Activated CD8-positive, alpha-beta T cell treated with anti-CD3 and anti-CD28 coated beads for 36 hours (primary cell): ENCODE results near the gene BBLN. TPM values are rescaled to one million over a fixed set of nuclear protein-coding genes. Genes with fewer than 3 reads are reported as not detected.

ENCODE experiments used
- ATAC-seq: fragments of 200-7000 bp; cut with Tn5 transposase; one replicate; pipeline ENCODE4 v1.10.0; 2021; ENCODE audit warnings: mild to moderate bottlenecking, moderate library complexity
- CTCF ChIA-PET: fragments of 350-600 bp; sonication (Branson Sonifier 250); formaldehyde crosslinking; loops from one replicate; lab custom pipeline; 2021; ENCODE audit warnings: antibody characterized with exemption; lab: Charles Lee
- POLR2A ChIA-PET: fragments of 350-600 bp; sonication (Branson Sonifier 250); formaldehyde crosslinking; loops from one replicate; lab custom pipeline; 2021; ENCODE audit warnings: antibody characterized with exemption; lab: Charles Lee
- DNase-seq: peaks from one replicate; pipeline ENCODE4 v3.0.0-alpha.2; 2020
- H3K27ac Mint-ChIP-seq: one replicate; pipeline ENCODE4 v1.8.0; 2021; ENCODE audit warnings: mild to moderate bottlenecking, mixed read lengths
- H3K27me3 Mint-ChIP-seq: one replicate; pipeline ENCODE4 v1.8.0; 2021; ENCODE audit warnings: mixed read lengths
- H3K36me3 Mint-ChIP-seq: one replicate; pipeline ENCODE4 v1.8.0; 2021; ENCODE audit warnings: low read depth, mixed read lengths
- H3K4me1 Mint-ChIP-seq: one replicate; pipeline ENCODE4 v1.8.0; 2021; ENCODE audit warnings: low read depth, mixed read lengths
- H3K4me3 Mint-ChIP-seq: one replicate; pipeline ENCODE4 v1.8.0; 2021; ENCODE audit warnings: mild to moderate bottlenecking, moderate library complexity, mixed read lengths
- H3K9me3 Mint-ChIP-seq: one replicate; pipeline ENCODE4 v1.8.0; 2021; ENCODE audit warnings: mixed read lengths
- CTCF ChIP-seq: fragments of 200-600 bp; IDR thresholded peaks from one replicate; pipeline ENCODE4 v1.8.0; 2022; ENCODE audit warnings: antibody characterized with exemption, mild to moderate bottlenecking
- intact Hi-C: fragments of 100-400 bp; cut with micrococcal nuclease; formaldehyde crosslinking; loops from one replicate; pipeline ENCODE4 v1.10.0; 2022
- total RNA-seq, 2 experiments: library from RNA; stranded (reverse); gene quantifications; one replicate each; pipeline ENCODE4 v1.2.3, GENCODE V29; 2021

The BBLN gene
- total RNA-seq, 2 experiments from 2014 or later = 127 to 132 TPM

GRCh38 chr9:128204858-128205257, 44.8 kb downstream of the BBLN start:
- intact Hi-C loops = no loop called here
- H3K27me3 Mint-ChIP-seq = peaks cover 9% of the 10 kb centered on the region
- POLR2A ChIA-PET = interaction anchor here (1.9 kb wide), 1 partner anchor 14 kb away, joined by 8 read pairs; the partner anchor contains the start of gene CIZ1
- H3K9me3 Mint-ChIP-seq = no peaks in the 10 kb centered on the region
- peaks cover 18% of the 10 kb centered on the region for H3K4me1 Mint-ChIP-seq
- TF ChIP-seq CTCF = no peak
- no peak overlapping the region for H3K4me3 Mint-ChIP-seq
- ATAC-seq (no peak), DNase-seq (no peak)
- H3K36me3 Mint-ChIP-seq = no peaks in the 10 kb centered on the region
- no peak overlapping the region for H3K27ac Mint-ChIP-seq
- CTCF ChIA-PET = interaction anchor here (1.4 kb wide), 1 partner anchor 14 kb away, joined by 3 read pairs; no protein-coding TSS in a partner anchor

- no peaks in the 10 kb centered on the region for H3K9me3 Mint-ChIP-seq
- peaks cover 9% of the 10 kb centered on the region for H3K27me3 Mint-ChIP-seq
- ATAC-seq = no peak
- H3K36me3 Mint-ChIP-seq = no peaks in the 10 kb centered on the region
- ChIA-PET POLR2A (no interaction called here), CTCF (interaction anchor here (1.4 kb wide), 1 partner anchor 13 kb away, joined by 3 read pairs; no protein-coding TSS in a partner anchor)
- intact Hi-C loops = no loop called here
- no peak overlapping the region for H3K4me3 Mint-ChIP-seq
- TF ChIP-seq CTCF = no peak
- peaks cover 18% of the 10 kb centered on the region for H3K4me1 Mint-ChIP-seq
- no peak for DNase-seq
- H3K27ac Mint-ChIP-seq = no peak overlapping the region
Observed at GRCh38 chr9:128205296-128205944, 45.4 kb downstream of the BBLN start.

- ATAC-seq (no peak), DNase-seq (no peak)
- no peak for TF ChIP-seq CTCF
- no peaks in the 10 kb centered on the region for H3K9me3 Mint-ChIP-seq
- ChIA-PET POLR2A (interaction anchor here (1.0 to 1.7 kb wide), 4 partner anchors 9 to 135 kb away, joined by 3 to 4 read pairs (median 4); no protein-coding TSS in a partner anchor), CTCF (interaction anchor here (0.9 to 1.3 kb wide), 3 partner anchors 16 to 135 kb away, joined by 3 to 4 read pairs (median 4); partner anchors contain the start of gene CIZ1)
- no peak overlapping the region for H3K4me3 Mint-ChIP-seq
- H3K27me3 Mint-ChIP-seq = peaks cover 9% of the 10 kb centered on the region
- no peaks in the 10 kb centered on the region for H3K36me3 Mint-ChIP-seq
- intact Hi-C loops = no loop called here
- H3K27ac Mint-ChIP-seq = no peak overlapping the region
- peaks cover 18% of the 10 kb centered on the region for H3K4me1 Mint-ChIP-seq
Observed at GRCh38 chr9:128206484-128206883, 46.4 kb downstream of the BBLN start.

- DNase-seq (no peak), ATAC-seq (no peak)
- no peak overlapping the region for H3K27ac Mint-ChIP-seq
- no peaks in the 10 kb centered on the region for H3K9me3 Mint-ChIP-seq
- no peaks in the 10 kb centered on the region for H3K36me3 Mint-ChIP-seq
- H3K27me3 Mint-ChIP-seq = peaks cover 9% of the 10 kb centered on the region
- no peak for TF ChIP-seq CTCF
- H3K4me3 Mint-ChIP-seq = no peak overlapping the region
- ChIA-PET CTCF (interaction anchor here (0.9 to 1.3 kb wide), 4 partner anchors 16 to 134 kb away, joined by 3 to 4 read pairs (median 4); partner anchors contain the start of gene CIZ1), POLR2A (interaction anchor here (1.0 to 1.7 kb wide), 4 partner anchors 9 to 134 kb away, joined by 3 to 4 read pairs (median 4); no protein-coding TSS in a partner anchor)
- H3K4me1 Mint-ChIP-seq = peaks cover 11% of the 10 kb centered on the region
- intact Hi-C loops = no loop called here
Observed at GRCh38 chr9:128206916-128207910, 47.1 kb downstream of the BBLN start.
